ENCODE measurements around the gene LTBP1.
"Not testable (repeated sequence)": the region's sequence is repeated elsewhere in the genome, so short reads cannot be mapped to it uniquely, and the experiment has no call there.

The LTBP1 gene

DNA sequence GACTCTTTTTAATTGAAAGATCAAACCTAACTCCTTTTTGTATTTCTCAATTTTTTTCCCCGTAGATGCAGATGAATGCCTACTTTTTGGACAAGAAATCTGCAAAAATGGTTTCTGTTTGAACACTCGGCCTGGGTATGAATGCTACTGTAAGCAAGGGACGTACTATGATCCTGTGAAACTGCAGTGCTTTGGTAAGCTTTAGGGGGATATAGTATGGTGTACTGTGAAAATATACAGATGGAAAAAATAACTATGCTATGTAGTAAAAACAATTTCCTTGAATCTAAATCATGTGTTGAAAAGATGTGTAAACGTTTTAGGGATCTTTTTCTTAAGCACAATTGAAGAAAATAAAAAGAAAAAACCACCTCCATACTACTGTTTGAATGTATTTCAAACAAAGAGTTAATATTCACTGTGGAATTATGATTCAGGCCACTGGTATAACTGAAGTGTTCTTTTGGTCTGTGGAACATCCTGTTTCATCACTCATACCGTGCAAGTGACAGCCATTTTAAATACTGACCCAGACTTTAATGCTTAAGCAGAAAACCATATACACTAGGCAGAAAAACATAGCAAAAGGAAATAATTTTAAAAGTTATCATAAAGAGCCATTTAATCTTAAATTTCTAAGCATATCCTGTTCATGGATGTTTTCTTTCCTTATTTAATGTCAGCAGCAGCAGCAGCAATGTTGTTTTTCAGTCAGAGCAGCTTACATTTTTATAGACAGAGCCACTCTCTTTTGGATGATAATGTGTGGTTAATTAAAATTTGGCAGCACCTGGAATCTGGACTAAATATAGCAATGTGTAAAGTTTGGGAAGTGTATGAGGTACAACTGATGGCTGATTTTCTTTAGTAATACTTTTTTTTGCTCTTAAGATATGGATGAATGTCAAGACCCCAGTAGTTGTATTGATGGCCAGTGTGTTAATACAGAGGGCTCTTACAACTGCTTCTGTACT is 416.9 kb downstream of the LTBP1 start:
- peak in 1 of 5 donors; percentile 19 for DNase-seq

GRCh38 chr2:33365264-33365970 is 418.7 kb downstream of the LTBP1 start:
- no peak for DNase-seq

DNA sequence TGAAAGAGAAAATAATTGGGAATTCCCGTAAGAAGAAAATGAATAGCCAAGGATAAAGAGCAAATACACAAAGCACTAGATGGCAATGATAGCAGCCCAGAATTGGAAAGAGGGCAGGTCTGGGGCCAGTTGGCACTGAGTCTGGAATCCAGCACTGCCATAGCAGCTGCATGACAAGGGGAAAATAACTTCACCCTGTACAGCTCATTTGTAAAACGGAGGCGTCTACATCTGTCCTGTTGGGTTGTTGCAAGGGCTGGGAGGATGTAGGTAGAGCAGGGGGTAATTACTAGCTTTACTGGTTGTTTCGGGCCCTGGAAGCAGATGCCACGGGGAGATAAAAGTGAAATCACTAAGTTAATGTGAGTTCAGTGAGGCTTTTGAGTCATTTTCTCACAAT is 419.7 kb downstream of the LTBP1 start:
- DNase-seq: peak in 1 of 5 donors; percentile 15

- DNase-seq: not testable (repeated sequence)
Observed at GRCh38 chr2:33368524-33368923, 421.8 kb downstream of the LTBP1 start.

DNA sequence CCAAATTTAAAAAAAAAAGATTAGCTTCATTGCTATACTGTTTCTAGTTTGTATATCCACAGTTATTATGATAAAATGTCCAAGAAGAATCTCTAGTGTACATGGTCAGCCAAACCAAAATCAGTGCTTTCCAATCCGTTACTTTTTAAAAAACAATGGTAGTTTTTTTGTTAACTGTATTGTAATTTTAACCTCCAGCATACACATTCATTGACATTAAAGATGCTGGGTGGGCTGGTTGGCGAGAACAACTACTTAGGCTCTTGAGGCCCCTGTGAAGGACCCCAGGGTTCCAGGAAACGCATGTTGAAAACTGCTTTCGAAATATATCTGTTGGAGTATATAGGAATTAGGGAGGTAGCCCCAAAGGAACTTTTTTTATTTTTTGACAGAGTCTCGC is 422.4 kb downstream of the LTBP1 start:
- no peak for DNase-seq

DNA sequence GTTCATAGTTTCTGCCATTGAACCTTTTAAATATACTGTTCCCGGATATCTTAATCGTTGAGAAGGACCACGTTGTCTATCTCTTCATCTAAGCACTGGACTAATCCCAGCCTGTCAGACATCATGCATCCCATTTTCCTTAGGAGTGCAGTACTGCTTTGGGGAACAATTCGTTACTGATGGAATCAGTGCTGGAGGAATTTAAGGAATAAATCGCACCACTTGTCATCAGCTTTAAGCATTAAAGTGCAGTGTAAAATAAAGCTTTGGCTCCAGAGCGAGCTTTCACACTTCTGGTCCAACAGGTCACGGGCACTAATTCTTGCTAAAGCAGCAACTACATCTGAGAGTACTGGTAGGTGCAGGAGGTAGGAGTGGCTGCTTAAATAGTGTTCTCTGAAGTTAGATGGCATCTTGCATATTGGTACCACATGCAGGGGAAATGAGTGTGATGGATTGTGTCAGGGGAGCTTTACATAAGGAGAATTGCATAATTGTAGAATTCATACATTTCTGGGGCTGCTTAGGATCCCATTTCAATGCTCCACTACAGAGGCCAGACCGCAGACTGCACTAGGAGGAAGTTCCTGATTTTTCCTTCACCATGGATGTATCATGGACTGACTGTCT is 424.0 kb downstream of the LTBP1 start:
- DNase-seq: no peak

- DNase-seq: no peak
Observed at GRCh38 chr2:33371304-33372090, 424.7 kb downstream of the LTBP1 start.

DNA sequence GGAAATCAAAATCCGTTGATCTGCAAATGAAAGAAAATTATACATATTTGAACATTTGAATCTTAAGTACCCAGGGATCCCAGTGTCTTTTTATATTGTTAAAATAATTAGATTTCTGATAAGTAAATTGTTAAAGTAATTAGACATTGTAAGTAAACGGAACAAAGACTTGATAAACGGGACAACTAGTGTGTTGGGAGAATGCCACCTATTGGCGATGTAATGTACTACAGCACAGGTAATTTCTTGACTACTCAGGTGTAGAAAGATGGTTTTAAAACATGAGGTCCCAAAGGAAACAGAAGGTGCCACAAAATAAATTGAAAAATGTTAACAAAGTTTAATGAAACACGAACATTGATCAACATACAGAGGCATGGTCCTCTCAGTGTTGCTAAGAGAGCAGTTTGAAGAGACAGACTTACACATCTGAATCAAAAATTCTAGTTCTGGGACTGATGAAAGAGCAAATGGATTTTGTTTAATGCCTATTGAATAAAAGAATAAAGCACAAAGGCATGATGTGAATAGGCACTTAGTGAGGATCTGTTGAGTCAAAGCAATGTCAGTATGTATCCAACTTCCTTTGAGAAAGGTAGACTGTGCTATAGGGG is 426.3 kb downstream of the LTBP1 start:
- peak in 2 of 5 donors; percentile 9 to 29 for DNase-seq

- no peak for DNase-seq
Observed at GRCh38 chr2:33373986-33374385, 427.2 kb downstream of the LTBP1 start.

GRCh38 chr2:33375054-33375453 is 428.3 kb downstream of the LTBP1 start:
- DNase-seq: no peak

GRCh38 chr2:33377048-33377447 is 430.3 kb downstream of the LTBP1 start:
- DNase-seq: no peak

GRCh38 chr2:33378556-33379210 is 431.9 kb downstream of the LTBP1 start:
- no peak for DNase-seq

- DNase-seq: peak in 1 of 5 donors; percentile 12
Observed at GRCh38 chr2:33380001-33380609, 433.4 kb downstream of the LTBP1 start.

DNA sequence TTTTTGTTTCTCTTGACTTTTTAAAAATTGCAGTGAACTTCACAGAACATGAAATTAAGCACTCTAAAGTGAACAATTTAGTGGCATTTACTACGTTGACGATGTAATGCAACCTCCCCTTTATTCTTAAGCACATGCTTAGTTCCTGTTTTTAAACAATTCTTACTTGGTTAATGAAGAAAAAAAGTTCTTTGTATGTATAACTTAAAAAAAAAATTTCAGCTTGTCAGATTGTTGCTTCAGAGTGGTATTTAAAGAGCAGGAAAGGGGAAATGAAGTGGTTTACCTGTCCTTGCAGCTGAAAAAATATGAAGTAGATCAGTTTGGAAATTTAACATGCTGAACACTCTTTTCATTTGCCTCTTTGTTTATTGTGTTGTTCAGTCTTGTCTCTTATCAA is 434.0 kb downstream of the LTBP1 start:
- no peak for DNase-seq

DNA sequence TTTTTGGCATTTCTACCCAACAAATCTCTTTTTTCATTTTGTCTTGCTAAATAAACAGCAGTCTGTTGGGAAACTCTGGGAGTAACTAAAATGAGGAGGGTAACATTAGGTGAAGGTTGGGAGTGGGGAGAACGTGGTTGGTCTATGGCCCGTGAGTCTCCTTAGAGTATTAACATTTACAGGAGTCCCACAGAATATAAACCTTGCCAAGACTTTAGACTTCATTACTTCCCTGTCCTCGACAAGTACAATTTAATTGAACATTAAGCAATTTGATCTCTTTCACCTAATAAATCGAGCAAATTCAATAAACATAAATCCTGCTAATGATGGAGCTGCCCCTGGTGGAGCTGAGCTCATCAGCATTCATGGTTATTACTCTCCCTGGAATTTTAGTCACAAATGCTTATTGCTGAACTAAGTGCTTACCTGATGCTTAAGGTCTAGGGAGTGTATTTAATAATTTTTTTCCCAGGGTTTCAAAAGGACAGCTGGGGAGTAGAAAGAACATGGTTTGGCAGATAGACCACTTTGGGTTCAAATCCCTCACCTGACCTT is 434.6 kb downstream of the LTBP1 start:
- no peak for DNase-seq

DNA sequence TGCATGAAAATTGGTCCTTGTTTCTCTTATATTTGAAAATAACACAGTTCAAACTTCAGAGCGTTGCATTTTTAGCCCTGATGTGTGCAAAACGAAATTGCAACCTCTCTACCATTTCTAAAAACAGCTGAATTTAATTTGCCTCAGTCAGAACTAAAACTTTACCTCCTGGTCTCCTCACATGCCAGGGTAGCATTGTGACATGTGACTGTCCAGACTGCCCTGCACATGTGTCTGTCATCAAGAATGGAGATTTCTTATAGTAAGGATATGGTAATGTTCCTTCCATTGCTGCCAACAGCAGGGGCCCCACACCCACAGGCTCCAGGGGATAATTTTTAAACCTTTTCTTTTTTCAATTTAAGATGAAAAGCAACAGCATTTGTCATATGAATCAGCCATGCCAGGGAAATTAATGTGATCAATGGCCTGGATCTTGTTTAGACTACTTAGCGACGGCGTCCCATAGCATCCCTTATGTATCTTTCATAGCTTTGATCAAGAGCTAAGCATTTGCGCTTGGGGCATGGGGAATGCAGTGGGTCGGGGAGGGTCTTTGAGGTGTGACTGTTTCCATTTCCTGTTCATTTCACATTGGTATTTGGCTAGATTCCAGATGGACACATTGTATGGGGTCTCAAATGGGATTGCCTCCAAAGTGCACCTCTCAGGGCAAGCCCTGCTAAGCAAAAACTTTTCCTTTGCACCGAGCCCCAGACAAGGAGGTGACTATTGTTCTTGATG is 437.3 kb downstream of the LTBP1 start:
- no peak for DNase-seq

DNA sequence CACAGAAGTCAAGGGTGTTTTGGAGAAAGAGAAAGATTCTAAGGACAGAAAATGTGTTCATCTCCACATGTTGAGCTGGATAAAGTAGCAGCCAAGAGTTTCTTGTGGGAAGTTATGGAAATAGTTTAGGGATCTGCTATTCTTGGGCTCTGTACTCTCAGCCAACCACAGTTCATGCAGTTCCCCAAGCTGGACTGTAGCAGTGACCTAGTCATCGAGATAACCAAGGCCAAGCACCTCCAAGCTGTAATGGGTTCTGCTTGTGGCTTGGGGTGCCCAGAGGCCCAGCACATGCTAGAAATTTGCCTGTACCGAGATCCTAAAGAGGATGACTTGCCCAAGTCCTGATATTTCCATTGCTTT is 437.8 kb downstream of the LTBP1 start:
- DNase-seq: no peak

- no peak for DNase-seq
Observed at GRCh38 chr2:33388996-33389395, 442.2 kb downstream of the LTBP1 start.

DNA sequence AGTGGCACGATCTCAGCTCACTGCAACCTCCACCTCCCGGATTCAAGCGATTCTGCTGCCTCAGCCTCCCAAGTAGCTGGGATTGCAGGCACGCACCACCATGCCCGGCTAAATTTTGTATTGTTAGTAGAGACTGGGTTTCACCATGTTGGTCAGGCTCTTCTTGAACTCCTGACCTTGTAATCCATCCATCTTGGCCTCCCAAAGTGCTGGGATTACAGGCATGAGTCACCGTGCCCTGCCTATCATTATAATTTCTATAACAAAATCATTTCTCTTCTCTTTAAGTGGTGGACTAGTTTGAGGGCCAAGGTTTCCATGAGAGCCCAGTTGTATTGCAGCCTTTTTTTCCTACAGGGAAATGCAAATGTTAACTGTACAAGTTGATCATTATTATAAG is 442.9 kb downstream of the LTBP1 start:
- not testable (repeated sequence) for DNase-seq
